K562 (cell line): Measurements from ENCODE around the gene PCNX2. TPM values are rescaled to one million over a fixed set of nuclear protein-coding genes. Genes with fewer than 3 reads are reported as not detected.

Experiments used
- ATAC-seq: fragments of 200-7000 bp; cut with Tn5 transposase; 3 replicates; pipeline ENCODE4 v1.9.1; 2020; ENCODE audit warnings: moderate library complexity
- BruUV-seq: library from RNA; stranded (reverse); fragments of 400-500 nt; replicated peaks from 2 replicates; lab custom pipeline; 2021; lab: Mats Ljungman, UMichigan
- CTCF ChIA-PET: fragments of 300-600 bp; formaldehyde crosslinking; extraction: SDS; loops from one replicate; lab custom pipeline; 2021; ENCODE audit warnings: low intra/inter-chr PET ratio; lab: Yijun Ruan, JAX
- POLR2A ChIA-PET: fragments of 300-600, 350-650 bp; sonication (Branson Sonifier 250); formaldehyde crosslinking; extraction: SDS; loops from one replicate; lab custom pipeline; 2021; ENCODE audit warnings: antibody characterized with exemption, inconsistent platforms; lab: Yijun Ruan, JAX
- DNase-seq, 4 experiments: peaks; one replicate each; pipeline versions ENCODE4 v3.0.0 to v3.0.0-alpha.2; 2011 to 2018; ENCODE audit warnings: low spot score in 3 of 4, mixed read lengths in 3 of 4; ENCODE audit errors: extremely low read depth in 1 of 4
- FAIRE-seq: peaks from 2 replicates; lab custom pipeline; 2011; peaks lifted over from hg19 to GRCh38; lab: Jason Lieb, UNC
- H2AFZ ChIP-seq: 2 replicates; pipeline ENCODE4 v1.6.0; 2011; ENCODE audit warnings: low read depth, low read length, control low read depth, inconsistent platforms
- H3K27ac ChIP-seq: fragments of 200-600 bp; 3 replicates; pipeline ENCODE4 v1.8.0; 2011; ENCODE audit warnings: low read depth, mild to moderate bottlenecking, control low read depth, inconsistent platforms, low read length, moderate library complexity, mixed read lengths; ENCODE audit errors: extremely low read depth
- H3K27me3 ChIP-seq, 2 experiments: fragments of 300-600 bp in 1 of 2; 2 replicates in 1 of 2; 3 replicates in 1 of 2; pipeline versions ENCODE4 v1.6.0 to v1.8.0; 2011; ENCODE audit warnings: inconsistent platforms in 2 of 2, low read length in 2 of 2, mild to moderate bottlenecking in 1 of 2, mixed read lengths in 1 of 2, moderate library complexity in 1 of 2; ENCODE audit not compliant: control insufficient read depth in 2 of 2, insufficient read depth in 2 of 2
- H3K36me3 ChIP-seq: fragments of 300-600 bp; 3 replicates; pipeline ENCODE4 v1.8.0; 2011; ENCODE audit warnings: mild to moderate bottlenecking, low read length, inconsistent platforms; ENCODE audit not compliant: control insufficient read depth, insufficient read depth
- H3K4me1 ChIP-seq, 2 experiments: fragments of 200-600 bp in 1 of 2; replicated peaks in 1 of 2; 2 replicates in 1 of 2; 3 replicates in 1 of 2; pipeline versions ENCODE4 v1.5.1 to v1.8.0; 2011; ENCODE audit warnings: inconsistent platforms in 2 of 2, low read length in 2 of 2, mild to moderate bottlenecking in 1 of 2, mixed read lengths in 1 of 2, moderate library complexity in 1 of 2; ENCODE audit not compliant: control insufficient read depth in 2 of 2, insufficient read depth in 2 of 2
- H3K4me2 ChIP-seq: 2 replicates; pipeline ENCODE4 v1.6.1; 2011; ENCODE audit warnings: low read length, control low read depth, inconsistent platforms, mixed read lengths; ENCODE audit not compliant: insufficient read depth
- H3K4me3 ChIP-seq: fragments of 200-600 bp; sonication (generic), shearing (Covaris generic); 2 replicates; pipeline ENCODE4 v1.5.1; 2016; ENCODE audit warnings: control low read depth, inconsistent platforms
- H3K79me2 ChIP-seq: fragments of 200-600 bp; 3 replicates; pipeline ENCODE4 v1.8.0; 2011; ENCODE audit warnings: low read length, inconsistent platforms; ENCODE audit not compliant: control insufficient read depth, insufficient read depth
- H3K9ac ChIP-seq, 2 experiments: 2 replicates each; pipeline versions ENCODE4 v1.6.0 to v1.6.1; 2011; ENCODE audit warnings: low read depth in 2 of 2, low read length in 2 of 2, control low read depth in 1 of 2, inconsistent platforms in 1 of 2, mild to moderate bottlenecking in 1 of 2, mixed read lengths in 1 of 2; ENCODE audit not compliant: insufficient read depth in 1 of 2
- H3K9me1 ChIP-seq: one replicate; pipeline ENCODE4 v1.6.0; 2011; ENCODE audit warnings: inconsistent platforms, mild to moderate bottlenecking, low read length, moderate library complexity; ENCODE audit not compliant: control insufficient read depth, insufficient read depth
- H3K9me3 ChIP-seq: replicated peaks from 2 replicates; pipeline ENCODE4 v1.5.1; 2011; ENCODE audit warnings: low read depth, low read length, inconsistent platforms; ENCODE audit not compliant: control insufficient read depth, insufficient read depth
- H4K20me1 ChIP-seq: replicated peaks from 2 replicates; pipeline ENCODE4 v1.6.1; 2011; ENCODE audit warnings: low read length, inconsistent platforms, mixed read lengths; ENCODE audit not compliant: control insufficient read depth, insufficient read depth
- CC2D1A ChIP-seq: fragments of 450-650 bp; IDR thresholded peaks from 2 replicates; pipeline ENCODE4 v1.6.1; 2017; ENCODE audit warnings: mild to moderate bottlenecking
- CREB1 ChIP-seq, 2 experiments: sonication (generic) in 1 of 2; formaldehyde crosslinking in 1 of 2; IDR thresholded peaks; 2 replicates each; pipeline versions ENCODE4 v1.6.1 to v1.8.0; 2012 to 2022; ENCODE audit warnings: inconsistent platforms in 1 of 2, mild to moderate bottlenecking in 1 of 2, missing genetic modification reagents in 1 of 2, moderate library complexity in 1 of 2
- MCM2 ChIP-seq: fragments of 450-650 bp; IDR thresholded peaks from 2 replicates; pipeline ENCODE4 v1.6.1; 2017; ENCODE audit warnings: low read depth, mild to moderate bottlenecking
- TBP ChIP-seq: optimal IDR thresholded peaks from 2 replicates; pipeline ENCODE3; 2011; ENCODE audit warnings: low read depth, low read length, improper control_type of control experiment
- ZNF174 ChIP-seq: fragments of 250-450 bp; sonication (Bioruptor Pico); IDR thresholded peaks from 2 replicates; pipeline ENCODE4 v1.4.0; 2020; ENCODE audit warnings: mild to moderate bottlenecking
- ZNF354B ChIP-seq: fragments of 250-450 bp; sonication (Bioruptor Pico); IDR thresholded peaks from 2 replicates; pipeline ENCODE4 v1.4.0; 2020
- ZNF699 ChIP-seq: fragments of 250-450 bp; sonication (Bioruptor Pico); IDR thresholded peaks from 2 replicates; pipeline ENCODE4 v1.8.0; 2021; ENCODE audit warnings: mild to moderate bottlenecking, moderate library complexity; ENCODE audit not compliant: insufficient replicate concordance
- WGBS: fragments of 100-300 bp; shearing (Covaris generic); methylation state at CpG from one replicate; pipeline ENCODE4 v1.1.6; 2016; ENCODE audit warnings: low coverage, mixed read lengths; ENCODE audit not compliant: insufficient coverage; ENCODE audit errors: missing lambda C conversion rate; 5-methylcytosine and 5-hydroxymethylcytosine counted together
- in situ Hi-C: fragments of 300-500 bp; cut with MboI; formaldehyde crosslinking; loops from 4 replicates; pipeline ENCODE4 v1.15.0; 2018; ENCODE audit warnings: inconsistent platforms, mixed read lengths
- intact Hi-C: fragments of 100-400 bp; cut with micrococcal nuclease; formaldehyde crosslinking; loops from 2 replicates; pipeline ENCODE4 v1.14.2; 2022
- polyA plus RNA-seq, 8 experiments: library from polyadenylated mRNA; depleted of rRNA in 4 of 8; stranded (reverse) in 5 of 8; unstranded in 3 of 8; fragments of >200 nt; fragmentation: Nextera tagmentation in 2 of 8; fragmentation: Illumina TruSeq in 1 of 8; extraction: Ambion mirVana in 2 of 8; extraction: Trizol in 1 of 8; gene quantifications; 2 replicates each; pipeline versions ENCODE4 v1.2.1 to v1.2.3, GENCODE V29; 2011 to 2014; ENCODE audit warnings: inconsistent platforms in 1 of 8, missing spikeins in 1 of 8
- total RNA-seq, 7 experiments: library from RNA; depleted of rRNA in 6 of 7; stranded (reverse); fragments of >200 nt in 6 of 7; fragmentation: Illumina TruSeq in 2 of 7; extraction: Trizol in 2 of 7; gene quantifications; 2 replicates each; pipeline versions ENCODE4 v1.2.1 to v1.2.3, GENCODE V29; 2011 to 2021; ENCODE audit warnings: low replicate concordance in 1 of 7
- TF ChIP-seq, protein P1 (sequence below): fragments of 250-450 bp; sonication (Bioruptor Pico); IDR thresholded peaks from 2 replicates; pipeline ENCODE4 v1.5.0; 2021; ENCODE audit warnings: mild to moderate bottlenecking, moderate library complexity
- TF ChIP-seq, protein P2 (sequence below): sonication (generic); formaldehyde crosslinking; IDR thresholded peaks from 2 replicates; pipeline ENCODE4 v1.8.0; 2023; ENCODE audit warnings: missing genetic modification reagents, mild to moderate bottlenecking, borderline replicate concordance

PCNX2 gene
- total and polyA plus RNA-seq, 9 of the 15 experiments (the other 6 are each of a cell fraction or from before 2014, with no cell fraction given) = 0.07 to 0.33 TPM; not detected in 7

DNA sequence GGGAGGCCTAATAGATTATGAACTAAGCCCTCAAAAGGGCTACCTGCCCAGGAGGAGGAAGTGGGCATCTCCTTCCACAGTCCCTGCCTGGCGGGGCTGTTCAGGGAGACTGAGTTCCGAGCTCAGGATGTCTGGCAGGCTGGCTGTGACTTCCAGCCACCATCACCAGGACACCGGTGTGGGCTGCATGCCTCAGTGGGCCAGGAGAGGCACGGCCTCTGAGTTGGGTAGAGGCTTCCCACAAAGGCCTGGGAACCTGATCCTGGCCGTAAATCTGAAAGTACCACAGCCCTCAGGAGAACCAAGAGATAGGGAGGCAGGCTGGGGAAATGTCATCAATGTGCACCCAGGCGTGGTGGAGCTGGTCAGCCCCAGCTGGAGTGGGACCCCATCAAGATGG lies 316.0 kb downstream of the PCNX2 start:
- POLR2A ChIA-PET = interaction anchor here (1.0 to 2.0 kb wide), 2 partner anchors 10 to 13 kb away, joined by 5 to 7 read pairs; no protein-coding TSS in a partner anchor

More for the DNA sequence above, 316.0 kb downstream of the PCNX2 start:
- H3K4me2 ChIP-seq = no peak overlapping the region
- no peak overlapping the region for H3K27ac ChIP-seq
- H3K4me3 ChIP-seq = no peak overlapping the region
- no peak overlapping the region for H2AFZ ChIP-seq
- WGBS = 62% methylated on average over 6 of the region's 6 CpGs
- H3K4me1 ChIP-seq = peaks cover 0 to 3% of the 10 kb centered on the region in 2 experiments; a peak in 1 of 5 replicates
- H3K27me3 ChIP-seq = peaks cover 7 to 16% of the 10 kb centered on the region in 2 experiments; a peak in 3 of 5 replicates
- H3K79me2 ChIP-seq = no peaks in the 10 kb centered on the region
- CTCF ChIA-PET = no interaction called here
- in situ Hi-C loops = no loop called here
- DNase-seq (no peak), FAIRE-seq (no peak), ATAC-seq (no peak; the same call in 2 of the 3 replicates)
- no peaks in the 10 kb centered on the region for H4K20me1 ChIP-seq
- intact Hi-C loops = no loop called here
- H3K9me3 ChIP-seq = no peaks in the 10 kb centered on the region
- H3K36me3 ChIP-seq = peaks cover 14% of the 10 kb centered on the region; the same call in 2 of the 3 replicates
- H3K9me1 ChIP-seq = no peaks in the 10 kb centered on the region
- TF ChIP-seq CC2D1A = no peak
- TF ChIP-seq, protein P1, sequence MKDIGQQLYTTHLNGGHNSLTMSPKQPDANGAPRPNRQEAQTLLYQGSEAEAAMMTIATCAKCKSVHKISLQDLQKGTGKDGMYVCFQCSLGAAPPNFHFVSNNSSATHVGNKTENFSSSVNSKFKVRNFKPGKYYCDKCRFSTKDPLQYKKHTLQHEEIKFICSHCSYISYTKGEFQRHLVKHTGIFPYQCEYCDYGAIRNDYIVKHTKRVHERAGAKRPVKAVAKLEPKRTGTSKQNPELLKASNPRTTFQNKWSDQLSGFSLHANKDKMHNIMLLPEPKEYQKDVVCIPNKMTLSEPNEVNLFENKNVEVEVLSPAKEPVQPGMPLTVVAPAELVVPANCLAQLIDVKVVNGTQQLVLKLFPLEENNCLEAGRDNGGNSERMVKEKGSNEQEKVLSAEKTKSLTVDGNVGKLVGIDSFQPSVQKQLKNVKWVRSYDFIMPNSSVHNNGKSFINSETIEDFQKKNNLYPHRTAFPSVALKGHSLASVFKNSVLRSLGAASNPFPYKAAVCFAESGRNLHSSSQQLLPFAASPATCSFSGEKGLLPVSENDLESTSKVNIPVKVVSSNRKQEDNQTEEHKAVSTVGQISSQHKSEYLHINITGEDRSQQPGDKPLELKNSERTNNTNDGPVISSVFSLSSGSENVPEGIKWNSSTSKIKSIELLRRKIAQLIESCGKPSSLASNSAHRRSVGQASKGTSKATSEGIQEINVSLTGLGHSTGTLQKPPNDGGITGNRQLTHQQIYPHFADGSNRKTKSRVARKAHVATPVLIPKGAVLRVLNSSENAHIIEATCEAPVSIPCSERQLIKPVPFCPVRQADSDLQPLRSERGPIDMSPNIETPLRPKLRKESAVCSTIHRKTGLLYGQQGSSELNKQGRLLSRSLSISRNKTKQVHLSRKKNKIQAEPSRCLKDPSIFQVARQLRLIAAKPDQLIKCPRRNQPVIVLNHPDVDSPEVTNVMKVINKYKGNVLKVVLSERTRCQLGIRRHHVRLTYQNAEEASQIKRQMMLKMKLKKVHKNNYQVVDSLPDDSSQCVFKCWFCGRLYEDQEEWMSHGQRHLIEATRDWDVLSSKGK (CRISPR knock-in tag) = no peak
- no peak for TF ChIP-seq MCM2
- TF ChIP-seq TBP = no peak
- TF ChIP-seq ZNF699 (CRISPR knock-in tag) = no peak
- no peak for TF ChIP-seq CREB1 (IDR thresholded peaks at IDR 0.05)
- TF ChIP-seq CREB1 (CRISPR knock-in tag; IDR thresholded peaks at IDR 0.05) = no peak
- TF ChIP-seq ZNF174 (CRISPR knock-in tag) = no peak
- TF ChIP-seq, protein P2, sequence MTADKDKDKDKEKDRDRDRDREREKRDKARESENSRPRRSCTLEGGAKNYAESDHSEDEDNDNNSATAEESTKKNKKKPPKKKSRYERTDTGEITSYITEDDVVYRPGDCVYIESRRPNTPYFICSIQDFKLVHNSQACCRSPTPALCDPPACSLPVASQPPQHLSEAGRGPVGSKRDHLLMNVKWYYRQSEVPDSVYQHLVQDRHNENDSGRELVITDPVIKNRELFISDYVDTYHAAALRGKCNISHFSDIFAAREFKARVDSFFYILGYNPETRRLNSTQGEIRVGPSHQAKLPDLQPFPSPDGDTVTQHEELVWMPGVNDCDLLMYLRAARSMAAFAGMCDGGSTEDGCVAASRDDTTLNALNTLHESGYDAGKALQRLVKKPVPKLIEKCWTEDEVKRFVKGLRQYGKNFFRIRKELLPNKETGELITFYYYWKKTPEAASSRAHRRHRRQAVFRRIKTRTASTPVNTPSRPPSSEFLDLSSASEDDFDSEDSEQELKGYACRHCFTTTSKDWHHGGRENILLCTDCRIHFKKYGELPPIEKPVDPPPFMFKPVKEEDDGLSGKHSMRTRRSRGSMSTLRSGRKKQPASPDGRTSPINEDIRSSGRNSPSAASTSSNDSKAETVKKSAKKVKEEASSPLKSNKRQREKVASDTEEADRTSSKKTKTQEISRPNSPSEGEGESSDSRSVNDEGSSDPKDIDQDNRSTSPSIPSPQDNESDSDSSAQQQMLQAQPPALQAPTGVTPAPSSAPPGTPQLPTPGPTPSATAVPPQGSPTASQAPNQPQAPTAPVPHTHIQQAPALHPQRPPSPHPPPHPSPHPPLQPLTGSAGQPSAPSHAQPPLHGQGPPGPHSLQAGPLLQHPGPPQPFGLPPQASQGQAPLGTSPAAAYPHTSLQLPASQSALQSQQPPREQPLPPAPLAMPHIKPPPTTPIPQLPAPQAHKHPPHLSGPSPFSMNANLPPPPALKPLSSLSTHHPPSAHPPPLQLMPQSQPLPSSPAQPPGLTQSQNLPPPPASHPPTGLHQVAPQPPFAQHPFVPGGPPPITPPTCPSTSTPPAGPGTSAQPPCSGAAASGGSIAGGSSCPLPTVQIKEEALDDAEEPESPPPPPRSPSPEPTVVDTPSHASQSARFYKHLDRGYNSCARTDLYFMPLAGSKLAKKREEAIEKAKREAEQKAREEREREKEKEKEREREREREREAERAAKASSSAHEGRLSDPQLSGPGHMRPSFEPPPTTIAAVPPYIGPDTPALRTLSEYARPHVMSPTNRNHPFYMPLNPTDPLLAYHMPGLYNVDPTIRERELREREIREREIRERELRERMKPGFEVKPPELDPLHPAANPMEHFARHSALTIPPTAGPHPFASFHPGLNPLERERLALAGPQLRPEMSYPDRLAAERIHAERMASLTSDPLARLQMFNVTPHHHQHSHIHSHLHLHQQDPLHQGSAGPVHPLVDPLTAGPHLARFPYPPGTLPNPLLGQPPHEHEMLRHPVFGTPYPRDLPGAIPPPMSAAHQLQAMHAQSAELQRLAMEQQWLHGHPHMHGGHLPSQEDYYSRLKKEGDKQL (CRISPR knock-in tag) = no peak
- TF ChIP-seq ZNF354B (CRISPR knock-in tag) = no peak
- BruUV-seq = no TSS peak
- H3K9ac ChIP-seq = no peak overlapping the region
